K562 (cell line): ENCODE measurements around the gene TRIM36.

Experiments
- ARNT ChIP-seq, 2 experiments: fragments of 450-650 bp; IDR thresholded peaks; 2 replicates each; pipeline ENCODE4 v1.6.1; 2016; ENCODE audit warnings: mild to moderate bottlenecking in 1 of 2
- GABPA ChIP-seq: fragments of 200-800 bp; sonication (Bioruptor generic); conservative IDR thresholded peaks from 2 replicates; pipeline ENCODE4 v1.6.1; 2016; ENCODE audit warnings: low read depth, missing genetic modification characterization, missing compliant biosample characterization
- HIVEP1 ChIP-seq: fragments of 250-450 bp; sonication (Bioruptor Pico); IDR thresholded peaks from 2 replicates; pipeline ENCODE4 v1.4.0; 2020; ENCODE audit warnings: mild to moderate bottlenecking
- JUNB ChIP-seq: fragments of 450-650 bp; formaldehyde crosslinking; conservative IDR thresholded peaks from 2 replicates; pipeline ENCODE4 v1.4.0; 2020; ENCODE audit warnings: mild to moderate bottlenecking
- NR1H2 ChIP-seq: sonication (generic); formaldehyde crosslinking; IDR thresholded peaks from 2 replicates; pipeline ENCODE4 v1.4.0; 2020; ENCODE audit warnings: mild to moderate bottlenecking, missing genetic modification reagents
- POLR2A ChIP-seq: fragments of 450-650 bp; conservative IDR thresholded peaks from 2 replicates; pipeline ENCODE4 v1.6.1; 2016
- POLR2AphosphoS5 ChIP-seq: IDR thresholded peaks from 2 replicates; pipeline ENCODE4 v1.6.1; 2011; ENCODE audit warnings: mild to moderate bottlenecking, low read depth, low read length, moderate library complexity; ENCODE audit not compliant: control insufficient read depth, insufficient read depth
- ZBTB17 ChIP-seq: fragments of 450-650 bp; formaldehyde crosslinking; IDR thresholded peaks from 2 replicates; pipeline ENCODE4 v1.4.0; 2020; ENCODE audit warnings: mild to moderate bottlenecking
- ZNF282 ChIP-seq: sonication (generic); formaldehyde crosslinking; IDR thresholded peaks from 2 replicates; pipeline ENCODE4 v1.8.1; 2023; ENCODE audit warnings: missing genetic modification reagents
- TF ChIP-seq, protein P1 (sequence below): fragments of 250-450 bp; sonication (Bioruptor Pico); IDR thresholded peaks from 2 replicates; pipeline ENCODE4 v1.8.0; 2021; ENCODE audit warnings: moderate library complexity, mild to moderate bottlenecking, inconsistent platforms
- TF ChIP-seq, protein P2 (sequence below), 2 experiments: fragments of 450-650 bp in 1 of 2; sonication (generic) in 1 of 2; formaldehyde crosslinking in 1 of 2; IDR thresholded peaks in 1 of 2; conservative IDR thresholded peaks in 1 of 2; 2 replicates each; pipeline versions ENCODE4 v1.6.1 to v1.8.1; 2016 to 2023; ENCODE audit warnings: mild to moderate bottlenecking in 2 of 2, moderate library complexity in 2 of 2, inconsistent platforms in 1 of 2, missing genetic modification reagents in 1 of 2

DNA sequence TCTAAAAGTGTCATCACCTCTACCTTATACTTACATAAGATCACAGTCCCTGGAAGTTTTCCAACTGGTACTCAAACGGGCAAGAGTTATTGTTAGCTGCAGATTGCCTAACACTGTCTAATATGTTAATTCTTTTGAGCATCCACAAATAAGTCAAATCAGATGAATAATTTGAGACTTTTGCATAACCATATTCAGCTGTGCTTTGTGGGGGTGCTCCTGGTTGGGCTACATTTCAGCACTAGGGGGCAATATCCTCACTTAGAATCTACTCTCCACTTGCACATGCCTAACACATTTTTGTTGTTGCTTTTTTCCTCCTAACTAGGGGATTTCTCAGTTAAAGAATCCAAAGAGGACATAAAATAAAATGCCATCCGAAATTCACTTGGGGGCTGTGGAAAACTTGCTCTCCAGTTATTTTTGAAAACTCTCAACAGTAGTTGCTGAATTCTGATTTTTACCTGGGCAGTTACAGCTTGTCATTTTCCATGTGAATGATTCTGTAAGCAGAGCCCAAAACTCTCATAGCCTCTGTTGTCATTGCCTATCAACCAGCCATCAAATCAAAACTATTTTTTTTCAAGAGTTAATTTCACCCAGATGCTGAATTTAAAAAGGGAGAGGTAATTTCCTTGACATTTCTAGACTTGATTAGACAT, 71.5 kb downstream of the TRIM36 start:
- TF ChIP-seq ARNT (IDR thresholded peaks at IDR 0.05), result no peak
- no peak for TF ChIP-seq ZBTB17 (CRISPR knock-in tag)
- TF ChIP-seq, protein P1, sequence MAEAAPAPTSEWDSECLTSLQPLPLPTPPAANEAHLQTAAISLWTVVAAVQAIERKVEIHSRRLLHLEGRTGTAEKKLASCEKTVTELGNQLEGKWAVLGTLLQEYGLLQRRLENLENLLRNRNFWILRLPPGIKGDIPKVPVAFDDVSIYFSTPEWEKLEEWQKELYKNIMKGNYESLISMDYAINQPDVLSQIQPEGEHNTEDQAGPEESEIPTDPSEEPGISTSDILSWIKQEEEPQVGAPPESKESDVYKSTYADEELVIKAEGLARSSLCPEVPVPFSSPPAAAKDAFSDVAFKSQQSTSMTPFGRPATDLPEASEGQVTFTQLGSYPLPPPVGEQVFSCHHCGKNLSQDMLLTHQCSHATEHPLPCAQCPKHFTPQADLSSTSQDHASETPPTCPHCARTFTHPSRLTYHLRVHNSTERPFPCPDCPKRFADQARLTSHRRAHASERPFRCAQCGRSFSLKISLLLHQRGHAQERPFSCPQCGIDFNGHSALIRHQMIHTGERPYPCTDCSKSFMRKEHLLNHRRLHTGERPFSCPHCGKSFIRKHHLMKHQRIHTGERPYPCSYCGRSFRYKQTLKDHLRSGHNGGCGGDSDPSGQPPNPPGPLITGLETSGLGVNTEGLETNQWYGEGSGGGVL (CRISPR knock-in tag), result no peak
- TF ChIP-seq HIVEP1 (CRISPR knock-in tag), result no peak
- no peak for TF ChIP-seq NR1H2 (CRISPR knock-in tag)
- TF ChIP-seq, protein P2, sequence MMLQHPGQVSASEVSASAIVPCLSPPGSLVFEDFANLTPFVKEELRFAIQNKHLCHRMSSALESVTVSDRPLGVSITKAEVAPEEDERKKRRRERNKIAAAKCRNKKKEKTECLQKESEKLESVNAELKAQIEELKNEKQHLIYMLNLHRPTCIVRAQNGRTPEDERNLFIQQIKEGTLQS (IDR thresholded peaks at IDR 0.05), result no peak
- TF ChIP-seq, protein P2 (CRISPR knock-in tag; conservative IDR thresholded peaks at IDR 0.05), result no peak
- no peak for TF ChIP-seq ZNF282 (CRISPR knock-in tag)
- no peak for TF ChIP-seq GABPA (tag)
- TF ChIP-seq JUNB (CRISPR knock-in tag), result no peak
- TF ChIP-seq POLR2A, result no peak
- no peak for TF ChIP-seq POLR2AphosphoS5
